Vagina (tissue), 2 donors: Measurements from ENCODE around the gene DPYSL5. TPM values are rescaled to one million over a fixed set of nuclear protein-coding genes. Genes with fewer than 3 reads are reported as not detected.

Source experiments
- DNase-seq, 2 donors: peaks; one replicate each; pipeline ENCODE4 v3.0.0-alpha.2; 2017; ENCODE audit errors: extremely low spot score in 2 of 2
- H3K27ac ChIP-seq: fragments of 200-600 bp; sonication (generic); one replicate; pipeline ENCODE4 v1.5.1; 2019
- H3K27me3 ChIP-seq: fragments of 200-600 bp; sonication (generic); one replicate; pipeline ENCODE4 v1.5.1; 2019
- H3K36me3 ChIP-seq, 2 donors: fragments of 200-600 bp; sonication (generic); one replicate each; pipeline ENCODE4 v1.5.1; 2017 to 2019
- H3K4me1 ChIP-seq: fragments of 200-600 bp; sonication (generic); one replicate; pipeline ENCODE4 v1.5.1; 2019
- H3K4me3 ChIP-seq, 2 donors: fragments of 200-600 bp; sonication (generic); 1 replicate in 1 of 2; 2 replicates in 1 of 2; pipeline ENCODE4 v1.5.1; 2016 to 2019
- H3K9me3 ChIP-seq: fragments of 200-600 bp; sonication (generic); one replicate; pipeline ENCODE4 v1.5.1; 2019
- POLR2A ChIP-seq, 2 donors: fragments of 450-650 bp; IDR thresholded peaks; one replicate each; pipeline ENCODE4 v1.6.1; 2017; ENCODE audit warnings: antibody characterized with exemption in 2 of 2, mild to moderate bottlenecking in 2 of 2, moderate library complexity in 2 of 2
- POLR2AphosphoS5 ChIP-seq, 2 donors: sonication (generic); formaldehyde crosslinking; IDR thresholded peaks; one replicate each; pipeline ENCODE4 v1.9.0; 2017; ENCODE audit warnings: antibody characterized with exemption in 2 of 2, mild to moderate bottlenecking in 2 of 2, low read depth in 1 of 2; ENCODE audit not compliant: insufficient read depth in 1 of 2
- intact Hi-C: fragments of 100-400 bp; cut with DNase I; formaldehyde crosslinking; loops from one replicate; pipeline ENCODE4 v1.15.1; 2023
- total RNA-seq: library from RNA; depleted of rRNA; stranded (reverse); fragments of >200 nt; gene quantifications from one replicate; pipeline ENCODE4 v1.2.3, GENCODE V29; 2016
- TF ChIP-seq, protein P1 (sequence below), 3 experiments: fragments of 450-650 bp in 2 of 3; fragments of 200-600 bp in 1 of 3; sonication (generic) in 1 of 3; IDR thresholded peaks; one replicate each; pipeline ENCODE4 v1.5.1; 2017 to 2019; ENCODE audit warnings: antibody characterized with exemption in 3 of 3, mild to moderate bottlenecking in 2 of 3, moderate library complexity in 2 of 3

The DPYSL5 gene
- total RNA-seq, 1 donor from 2014 or later, result 0.74 TPM

DNA sequence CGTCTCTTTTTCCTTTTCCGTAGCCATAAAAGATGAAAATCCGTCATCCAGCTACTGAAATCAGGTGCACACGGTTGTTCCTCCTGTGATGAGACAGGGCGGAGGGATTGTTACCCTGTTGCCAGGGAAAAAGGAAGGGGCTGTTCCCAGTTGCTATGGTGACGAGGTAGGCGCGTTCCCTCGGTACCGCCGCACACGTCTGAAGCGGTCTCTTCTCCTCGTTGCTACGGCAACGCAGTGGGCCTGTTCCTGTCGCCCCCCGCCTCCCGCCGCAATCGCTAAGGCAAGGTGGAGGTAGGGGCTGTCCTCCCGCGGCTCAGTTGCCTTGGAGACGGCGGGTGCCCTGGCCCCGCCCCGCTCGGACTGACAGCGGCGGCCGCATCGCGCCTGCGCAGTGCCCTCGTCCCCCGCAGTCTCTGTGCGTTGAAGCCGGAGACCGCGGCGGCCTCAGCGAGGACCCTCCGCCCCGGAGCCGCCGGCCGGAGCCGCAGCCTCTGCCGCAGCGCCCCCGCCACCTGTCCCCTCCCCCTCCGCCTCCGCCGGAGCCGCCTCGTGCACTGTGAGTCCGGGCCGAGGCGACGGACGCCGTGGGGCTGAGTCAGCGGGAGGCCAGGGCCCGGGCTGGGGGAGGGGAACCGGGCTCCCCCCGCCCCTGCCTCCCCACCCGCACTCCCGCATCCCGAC, 122.5 kb downstream of the DPYSL5 start, which contains the start of gene MAPRE3:
TSS of gene MAPRE3 (plus strand) at position 394 of the 684 bp plus-strand sequence. CDS start 51,582 bp downstream, outside the sequence.
- Histone ChIP-seq H3K9me3 (no peaks in the 10 kb centered on the region), H3K27me3 (no peaks in the 10 kb centered on the region), H3K36me3 (no peaks in the 10 kb centered on the region), H3K27ac (peak within 1 kb of the TSS; percentile 80), H3K4me1 (peaks cover 22% of the 10 kb centered on the region), H3K4me3 (peak within 1 kb of the TSS; percentile 74 to 78)
- TF ChIP-seq, protein P1, sequence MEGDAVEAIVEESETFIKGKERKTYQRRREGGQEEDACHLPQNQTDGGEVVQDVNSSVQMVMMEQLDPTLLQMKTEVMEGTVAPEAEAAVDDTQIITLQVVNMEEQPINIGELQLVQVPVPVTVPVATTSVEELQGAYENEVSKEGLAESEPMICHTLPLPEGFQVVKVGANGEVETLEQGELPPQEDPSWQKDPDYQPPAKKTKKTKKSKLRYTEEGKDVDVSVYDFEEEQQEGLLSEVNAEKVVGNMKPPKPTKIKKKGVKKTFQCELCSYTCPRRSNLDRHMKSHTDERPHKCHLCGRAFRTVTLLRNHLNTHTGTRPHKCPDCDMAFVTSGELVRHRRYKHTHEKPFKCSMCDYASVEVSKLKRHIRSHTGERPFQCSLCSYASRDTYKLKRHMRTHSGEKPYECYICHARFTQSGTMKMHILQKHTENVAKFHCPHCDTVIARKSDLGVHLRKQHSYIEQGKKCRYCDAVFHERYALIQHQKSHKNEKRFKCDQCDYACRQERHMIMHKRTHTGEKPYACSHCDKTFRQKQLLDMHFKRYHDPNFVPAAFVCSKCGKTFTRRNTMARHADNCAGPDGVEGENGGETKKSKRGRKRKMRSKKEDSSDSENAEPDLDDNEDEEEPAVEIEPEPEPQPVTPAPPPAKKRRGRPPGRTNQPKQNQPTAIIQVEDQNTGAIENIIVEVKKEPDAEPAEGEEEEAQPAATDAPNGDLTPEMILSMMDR (IDR thresholded peaks at IDR 0.05), result no peak
- TF ChIP-seq POLR2AphosphoS5 (IDR thresholded peaks at IDR 0.05; ENCODE audit: insufficient read depth in 1 of 2, low read depth in 1 of 2), result peak in 1 of 2 donors; percentile 49
- intact Hi-C loops, result no loop called here
- DNase-seq, result no peak

DNA sequence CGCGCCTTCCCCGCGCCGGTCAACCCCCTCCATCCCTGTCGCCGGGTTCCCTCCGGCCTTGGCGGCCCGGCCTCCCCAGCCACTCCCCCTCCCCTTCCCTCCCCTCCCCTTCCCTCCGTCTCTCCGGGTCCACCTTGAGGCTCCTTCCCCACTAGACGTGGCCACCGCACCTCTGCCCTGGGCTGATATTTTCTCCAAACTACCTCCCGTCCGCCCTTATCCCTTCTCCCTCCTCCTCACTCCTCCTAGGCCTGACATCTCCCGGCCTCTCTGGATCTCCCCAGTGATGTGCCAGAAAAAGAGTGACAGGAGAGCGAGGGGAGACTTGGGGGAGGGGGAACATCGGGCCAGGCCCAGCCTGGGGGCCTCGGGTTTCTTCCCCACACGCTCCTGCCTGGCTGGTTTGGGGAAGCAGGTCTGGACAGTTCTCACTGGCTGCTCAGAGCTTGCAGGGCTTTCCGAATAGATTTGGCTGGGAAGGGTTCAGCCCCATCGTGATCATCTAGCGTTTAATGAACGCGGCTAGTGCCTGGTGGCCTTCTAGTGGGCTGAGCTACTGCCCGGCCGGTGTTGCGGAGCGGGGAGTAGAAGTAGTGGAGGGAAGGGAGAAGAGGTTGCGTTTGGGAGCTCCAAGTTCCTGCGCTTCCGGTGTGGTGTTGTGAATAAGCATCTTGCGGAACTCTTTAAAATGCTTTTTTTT, 123.1 kb downstream of the DPYSL5 start:
- Histone ChIP-seq H3K4me3 (peak overlapping the region; percentile 74 to 78), H3K9me3 (no peaks in the 10 kb centered on the region), H3K36me3 (no peaks in the 10 kb centered on the region), H3K27me3 (no peaks in the 10 kb centered on the region), H3K4me1 (peaks cover 22% of the 10 kb centered on the region), H3K27ac (peak overlapping the region; percentile 80)
- intact Hi-C loops, result no loop called here
- no peak for DNase-seq
- TF ChIP-seq POLR2A (IDR thresholded peaks at IDR 0.05) (no peak), POLR2AphosphoS5 (IDR thresholded peaks at IDR 0.05; ENCODE audit: insufficient read depth in 1 of 2, low read depth in 1 of 2) (peak in 1 of 2 donors; percentile 38)

DNA sequence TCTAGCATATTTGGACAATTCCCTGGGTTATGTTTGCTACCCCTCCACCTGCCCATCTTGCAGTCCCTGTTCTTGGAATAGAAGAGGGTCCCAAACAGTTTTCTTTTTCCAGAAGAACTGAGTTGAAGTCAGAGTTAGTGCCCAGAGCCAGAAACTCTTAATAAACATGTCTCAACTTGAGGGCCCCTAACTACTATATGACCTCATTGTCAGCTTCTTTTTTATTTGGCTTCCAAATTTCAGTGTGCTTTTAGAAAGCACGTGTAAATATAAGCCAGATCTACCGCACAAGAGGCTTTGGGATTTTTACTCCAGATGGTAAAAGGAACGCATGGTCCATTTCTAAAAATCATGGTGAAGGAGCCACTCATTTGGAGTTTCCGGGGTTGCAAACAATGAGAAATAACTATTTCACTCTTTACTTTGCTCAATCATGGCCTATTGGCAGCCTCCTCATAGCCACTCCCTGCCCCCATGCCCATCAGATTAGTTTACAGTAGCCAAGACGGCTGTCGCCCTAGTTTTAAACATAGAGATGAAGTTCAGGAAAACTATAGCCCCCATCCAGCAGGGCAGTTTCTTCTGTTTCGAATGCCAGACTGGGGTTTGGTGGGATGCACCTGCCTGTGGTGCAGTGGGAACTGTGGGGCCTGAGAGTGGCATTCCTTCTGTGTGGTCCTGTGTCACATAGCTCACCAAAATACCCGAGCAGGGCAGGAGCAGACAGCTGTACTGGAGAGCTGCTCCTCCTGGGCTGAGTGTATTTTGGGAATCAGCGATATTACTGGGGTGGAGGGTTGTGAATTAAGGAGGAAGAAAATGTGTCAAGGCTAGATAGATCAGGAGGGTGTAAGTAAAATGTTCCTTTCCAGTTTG, 124.2 kb downstream of the DPYSL5 start:
- Histone ChIP-seq H3K4me1 (peaks cover 22% of the 10 kb centered on the region), H3K4me3 (peak overlapping the region in 1 of 2 donors; percentile 78), H3K36me3 (no peaks in the 10 kb centered on the region), H3K27ac (no peak overlapping the region), H3K27me3 (no peaks in the 10 kb centered on the region), H3K9me3 (no peaks in the 10 kb centered on the region)
- DNase-seq, result no peak
- TF ChIP-seq, protein P1 (IDR thresholded peaks at IDR 0.05), result no peak
- no peak for TF ChIP-seq POLR2AphosphoS5 (IDR thresholded peaks at IDR 0.05; ENCODE audit: insufficient read depth in 1 of 2, low read depth in 1 of 2)
- TF ChIP-seq POLR2A (IDR thresholded peaks at IDR 0.05), result no peak
- intact Hi-C loops, result no loop called here

DNA sequence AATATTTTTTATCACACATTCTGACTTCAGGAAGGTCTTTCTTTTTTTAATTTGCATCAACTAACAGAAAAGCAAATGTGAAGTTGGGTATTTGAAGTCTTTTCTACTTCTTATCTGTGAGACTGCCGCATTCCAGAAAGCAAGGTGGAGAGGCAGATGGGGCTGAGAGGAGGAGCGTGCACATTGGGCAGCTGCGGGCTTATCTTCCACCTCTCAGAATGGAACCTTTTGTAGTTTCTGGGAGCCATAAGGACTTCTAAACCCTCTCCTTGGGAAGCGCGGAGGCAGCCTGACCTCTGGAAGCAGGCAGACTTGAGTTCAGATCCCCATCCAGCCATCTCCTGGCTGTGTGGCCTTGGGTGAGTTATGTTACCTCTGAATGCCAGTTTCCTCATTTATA, 126.4 kb downstream of the DPYSL5 start:
- H3K9me3 ChIP-seq, result no peaks in the 10 kb centered on the region
- H3K4me1 ChIP-seq, result peaks cover 24% of the 10 kb centered on the region
- intact Hi-C loops, result no loop called here
- H3K27me3 ChIP-seq, result no peaks in the 10 kb centered on the region
- H3K36me3 ChIP-seq, result no peaks in the 10 kb centered on the region
- DNase-seq, result no peak
- no peak overlapping the region for H3K27ac ChIP-seq
- TF ChIP-seq POLR2AphosphoS5 (IDR thresholded peaks at IDR 0.05; ENCODE audit: insufficient read depth in 1 of 2, low read depth in 1 of 2) (no peak), POLR2A (IDR thresholded peaks at IDR 0.05) (no peak)
- TF ChIP-seq, protein P1 (IDR thresholded peaks at IDR 0.05), result no peak
- H3K4me3 ChIP-seq, result no peak overlapping the region

DNA sequence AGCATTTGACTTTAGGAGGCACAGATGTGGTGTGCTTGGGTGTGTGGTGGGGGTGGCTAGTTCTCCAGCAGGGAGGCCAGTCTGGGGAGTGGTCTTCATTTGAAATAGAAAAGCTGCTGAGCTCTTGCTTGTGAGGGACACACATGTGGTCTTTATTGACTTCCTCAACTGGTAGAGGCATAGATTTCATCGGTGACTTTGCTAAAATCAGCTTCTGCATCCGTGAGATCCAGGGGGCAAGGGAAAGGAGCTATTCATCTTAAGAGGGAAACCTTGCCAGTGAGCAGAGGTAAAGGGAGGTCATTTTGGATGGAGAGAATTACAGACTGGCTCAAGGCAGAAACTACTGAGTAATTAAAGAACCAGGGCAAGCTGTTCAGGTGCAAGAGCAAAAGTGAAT, 127.2 kb downstream of the DPYSL5 start:
- Histone ChIP-seq H3K9me3 (no peaks in the 10 kb centered on the region), H3K27ac (no peak overlapping the region), H3K36me3 (no peaks in the 10 kb centered on the region), H3K4me1 (peaks cover 27% of the 10 kb centered on the region), H3K27me3 (no peaks in the 10 kb centered on the region), H3K4me3 (no peak overlapping the region)
- no peak for TF ChIP-seq POLR2AphosphoS5 (IDR thresholded peaks at IDR 0.05; ENCODE audit: insufficient read depth in 1 of 2, low read depth in 1 of 2)
- TF ChIP-seq, protein P1 (IDR thresholded peaks at IDR 0.05), result no peak
- no peak for TF ChIP-seq POLR2A (IDR thresholded peaks at IDR 0.05)
- intact Hi-C loops, result no loop called here
- DNase-seq, result no peak
